NB4 (cell line): Measurements from ENCODE around the gene PTF1A.
A peak's percentile ranks its signal among the peaks of the same experiment; 100 is the strongest.

ENCODE experiments used
- CTCF ChIP-seq: IDR thresholded peaks from one replicate; pipeline ENCODE4 v1.5.1; 2012; ENCODE audit warnings: low read depth, low read length
- POLR2A ChIP-seq: IDR thresholded peaks from 2 replicates; pipeline ENCODE4 v1.6.1; 2011; ENCODE audit warnings: mild to moderate bottlenecking; ENCODE audit not compliant: insufficient read length; ENCODE audit errors: extremely low read depth

GRCh38 chr10:23158370-23158769 lies 33.7 kb upstream of the PTF1A start:
- TF ChIP-seq CTCF (peak; percentile 63), POLR2A (no peak)
